Cortex of kidney (tissue), 1 donor: Measurements from ENCODE around the gene BLOC1S1.
"Not testable (repeated sequence)": the region's sequence is repeated elsewhere in the genome, so short reads cannot be mapped to it uniquely, and the experiment has no call there.

Experiments used
- DNase-seq: peaks from one replicate; lab custom pipeline; 2025; lab: John Stamatoyannopoulos, UW

BLOC1S1 gene

DNA sequence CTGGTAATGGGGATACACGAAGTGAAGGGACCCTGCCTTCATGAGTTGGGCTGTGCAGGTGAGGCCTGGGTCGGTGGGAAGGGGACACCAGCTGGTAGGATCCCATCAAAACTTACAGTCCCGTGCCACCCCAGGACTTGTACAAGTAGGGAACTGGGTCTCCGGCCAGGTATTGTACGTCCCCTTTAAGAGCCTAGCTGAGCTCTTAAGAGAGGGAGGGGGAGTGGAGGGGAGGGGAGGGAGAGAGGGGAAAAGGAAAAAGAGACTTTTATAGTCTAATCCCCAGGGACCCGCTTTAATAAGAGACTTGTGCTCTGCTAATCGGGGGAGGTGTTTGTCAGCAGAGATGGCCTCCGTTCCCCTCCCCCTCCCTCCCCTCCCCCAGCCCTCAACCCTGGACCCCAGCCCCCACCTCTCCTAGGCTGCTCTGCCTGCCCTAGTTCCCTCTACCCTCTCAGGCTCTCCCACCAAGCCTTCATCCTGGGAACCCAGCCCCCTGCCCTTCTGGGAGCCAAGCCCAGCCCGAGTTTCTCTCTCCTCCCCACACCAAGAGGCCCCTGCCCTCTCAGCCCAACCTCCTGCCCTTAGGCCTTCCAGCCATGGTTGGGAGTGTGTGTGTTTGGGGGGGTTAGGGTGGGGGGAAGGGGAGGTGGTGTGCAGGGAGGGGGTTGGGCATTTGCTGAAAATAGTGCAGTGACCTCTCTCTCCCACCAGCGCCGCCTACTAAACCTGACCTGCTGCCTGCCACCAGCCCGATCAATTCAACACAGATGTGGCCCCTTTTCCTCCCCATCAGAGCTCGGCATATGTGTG, 29.7 kb downstream of the BLOC1S1 start:
- no peak for DNase-seq

DNA sequence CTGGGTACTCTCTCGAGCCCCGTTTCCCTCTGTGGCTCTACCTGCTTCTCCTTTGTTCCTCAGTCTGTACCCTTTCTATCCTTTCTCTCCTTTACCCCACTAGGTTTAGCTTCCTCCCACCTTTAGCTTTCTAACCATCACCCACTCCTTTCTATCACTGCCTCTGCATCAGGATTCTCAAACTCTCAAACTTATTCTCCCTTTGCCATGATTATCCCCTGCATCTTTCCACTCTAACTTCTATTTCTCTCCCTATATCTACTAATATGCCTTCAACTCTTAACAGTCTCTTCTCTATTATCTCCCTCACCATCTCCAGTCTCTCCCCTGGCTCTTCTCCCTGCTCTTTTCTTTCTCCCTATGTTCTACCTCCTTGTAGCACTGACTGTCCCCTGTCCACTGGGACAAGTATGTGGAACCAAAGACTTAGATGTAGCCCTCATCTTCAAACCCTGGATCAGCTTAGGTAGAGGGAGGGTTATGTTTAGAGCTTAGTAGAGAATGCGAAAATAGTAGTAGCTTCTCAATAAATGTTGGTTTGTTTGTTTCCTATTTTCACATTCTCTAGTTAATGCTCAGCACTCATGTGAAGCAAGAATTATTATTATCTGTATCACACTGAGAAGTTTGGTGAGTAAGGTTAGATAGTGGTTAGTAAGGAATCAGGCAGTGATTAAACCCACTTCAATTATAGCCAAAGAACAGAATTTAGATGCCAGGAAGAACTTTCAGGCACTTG, 30.5 kb downstream of the BLOC1S1 start:
- no peak for DNase-seq

DNA sequence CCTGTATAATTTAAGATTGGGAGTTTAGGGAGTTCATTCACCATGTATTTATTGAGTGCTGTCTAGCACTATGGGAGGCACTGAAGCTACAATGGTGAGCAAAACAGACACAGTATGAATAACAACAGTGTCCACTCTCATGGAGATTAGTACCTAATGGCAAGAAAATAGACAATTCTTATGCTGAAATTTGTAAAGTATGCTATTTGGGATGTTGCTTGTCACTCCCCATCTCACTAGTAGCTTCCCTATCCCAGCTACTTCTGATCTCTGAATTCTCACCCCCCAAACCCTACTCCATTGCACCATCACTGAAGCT, 31.0 kb downstream of the BLOC1S1 start:
- no peak for DNase-seq

DNA sequence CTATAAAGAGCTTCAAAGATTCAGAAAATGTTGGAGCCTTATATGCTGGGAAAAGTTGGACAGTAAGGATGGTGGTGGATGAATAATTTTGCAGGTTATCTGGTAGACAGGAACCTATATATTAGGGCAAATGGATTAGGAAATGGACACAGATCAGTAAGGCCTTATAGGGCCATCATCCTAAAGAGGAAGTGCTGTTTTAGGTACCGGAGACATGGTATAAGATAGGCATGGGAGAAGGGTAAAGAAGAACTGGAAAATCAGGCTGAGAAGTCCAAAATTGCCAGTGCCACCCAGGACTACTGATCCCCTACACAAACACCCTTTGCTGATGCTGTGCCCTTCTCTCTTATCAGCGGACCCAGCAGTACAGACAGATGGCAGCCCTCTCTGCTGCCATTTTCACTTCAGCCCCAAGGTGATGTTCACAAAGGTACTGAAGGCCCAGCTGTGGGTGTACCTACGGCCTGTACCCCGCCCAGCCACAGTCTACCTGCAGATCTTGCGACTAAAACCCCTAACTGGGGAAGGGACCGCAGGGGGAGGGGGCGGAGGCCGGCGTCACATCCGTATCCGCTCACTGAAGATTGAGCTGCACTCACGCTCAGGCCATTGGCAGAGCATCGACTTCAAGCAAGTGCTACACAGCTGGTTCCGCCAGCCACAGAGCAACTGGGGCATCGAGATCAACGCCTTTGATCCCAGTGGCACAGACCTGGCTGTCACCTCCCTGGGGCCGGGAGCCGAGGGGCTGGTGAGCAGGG, 32.6 kb downstream of the BLOC1S1 start:
- DNase-seq = no peak

DNA sequence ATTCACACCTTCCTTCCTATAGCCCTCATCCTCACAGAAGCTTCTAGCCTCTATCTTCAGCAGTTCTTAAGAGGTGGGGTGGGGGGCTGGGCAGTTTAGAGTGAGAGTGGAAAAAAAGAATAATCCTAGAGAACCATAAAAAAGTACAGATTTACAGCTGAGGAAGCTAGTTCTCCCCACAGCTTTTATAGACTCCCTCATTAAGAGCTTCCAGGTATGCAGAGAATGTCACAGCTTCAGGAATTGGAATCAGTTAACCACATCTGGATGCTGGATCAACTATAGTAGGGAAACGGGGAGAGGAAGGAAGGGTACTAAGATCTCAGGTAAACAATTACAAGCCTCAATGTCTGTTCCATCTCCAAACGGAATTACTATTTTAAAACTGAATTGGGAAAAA, 39.4 kb downstream of the BLOC1S1 start:
- DNase-seq = no peak

DNA sequence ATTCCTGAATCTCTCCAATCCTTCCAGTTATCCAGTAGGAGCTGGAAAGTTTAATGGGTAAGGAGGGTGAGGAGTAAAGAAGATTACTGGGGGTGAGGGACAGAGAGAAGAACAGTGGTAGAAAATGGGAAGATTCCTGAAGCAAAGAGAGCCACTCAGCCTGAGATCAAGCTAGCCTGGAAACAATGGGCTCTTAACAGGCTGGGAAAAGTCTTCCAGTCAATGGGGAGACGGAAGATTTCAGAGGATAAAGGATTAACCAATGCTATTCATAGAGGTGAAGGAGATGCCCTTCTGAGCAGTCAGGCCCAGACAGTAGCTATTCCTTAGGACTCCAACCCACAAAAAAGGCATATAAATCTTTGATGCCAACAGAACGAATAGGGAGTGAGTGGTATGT, 41.9 kb downstream of the BLOC1S1 start:
- DNase-seq = no peak

DNA sequence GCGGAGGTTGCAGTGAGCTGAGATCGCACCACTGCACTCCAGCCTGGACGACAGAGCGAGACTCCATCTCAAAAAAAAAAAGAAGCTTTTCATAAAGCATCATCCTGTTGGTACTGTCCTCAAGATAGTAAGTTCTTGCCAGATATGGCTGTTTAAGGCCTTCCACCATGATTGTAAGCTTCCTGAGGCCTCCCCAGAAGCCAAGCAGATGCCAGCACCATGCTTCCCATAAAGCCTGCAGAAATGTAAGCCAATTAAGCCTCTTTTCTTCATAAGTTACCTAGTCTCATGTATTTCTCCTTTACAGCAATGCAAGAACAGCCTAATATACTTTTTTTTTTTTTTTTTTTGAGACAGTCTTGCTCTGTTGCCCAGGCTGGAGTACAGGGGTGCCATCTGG, 42.7 kb downstream of the BLOC1S1 start:
- DNase-seq = not testable (repeated sequence)

DNA sequence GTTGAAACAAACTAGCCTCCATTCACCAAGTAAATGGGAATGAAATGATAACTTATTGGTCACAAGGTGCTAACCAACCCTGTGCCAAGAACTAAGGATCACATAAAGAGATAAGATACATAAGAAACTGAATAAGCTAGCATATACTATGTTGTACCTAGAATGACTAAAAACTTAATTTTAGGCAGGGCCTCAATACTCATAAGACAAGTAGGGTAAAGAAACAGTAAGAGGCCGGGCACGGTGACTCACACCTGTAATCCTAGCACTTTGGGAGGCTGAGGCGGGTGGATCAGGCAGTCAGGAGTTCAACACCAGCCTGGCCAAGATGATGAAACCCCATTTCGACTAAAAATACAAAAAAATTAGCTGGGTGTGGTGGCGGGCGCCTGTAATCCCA, 44.8 kb downstream of the BLOC1S1 start:
- no peak for DNase-seq

DNA sequence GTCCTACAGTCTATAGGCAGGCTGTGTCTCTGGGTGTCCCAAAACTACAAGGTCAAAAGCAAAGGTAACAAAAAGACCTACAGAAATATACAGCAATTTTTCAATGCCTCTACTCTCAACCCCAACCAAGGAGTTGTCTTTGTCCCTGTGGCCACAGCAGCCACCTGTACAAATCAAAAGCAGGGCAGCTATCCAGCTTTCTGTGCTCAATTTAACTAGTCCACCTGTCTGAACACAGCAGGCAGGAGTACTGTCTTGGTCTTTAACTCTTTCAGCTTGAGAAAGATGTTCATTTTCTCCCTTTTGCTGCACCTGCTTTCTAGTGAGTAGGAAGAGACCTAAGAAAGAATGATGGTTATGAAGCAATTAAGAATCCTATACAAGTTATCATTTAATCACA, 46.8 kb downstream of the BLOC1S1 start:
- no peak for DNase-seq

DNA sequence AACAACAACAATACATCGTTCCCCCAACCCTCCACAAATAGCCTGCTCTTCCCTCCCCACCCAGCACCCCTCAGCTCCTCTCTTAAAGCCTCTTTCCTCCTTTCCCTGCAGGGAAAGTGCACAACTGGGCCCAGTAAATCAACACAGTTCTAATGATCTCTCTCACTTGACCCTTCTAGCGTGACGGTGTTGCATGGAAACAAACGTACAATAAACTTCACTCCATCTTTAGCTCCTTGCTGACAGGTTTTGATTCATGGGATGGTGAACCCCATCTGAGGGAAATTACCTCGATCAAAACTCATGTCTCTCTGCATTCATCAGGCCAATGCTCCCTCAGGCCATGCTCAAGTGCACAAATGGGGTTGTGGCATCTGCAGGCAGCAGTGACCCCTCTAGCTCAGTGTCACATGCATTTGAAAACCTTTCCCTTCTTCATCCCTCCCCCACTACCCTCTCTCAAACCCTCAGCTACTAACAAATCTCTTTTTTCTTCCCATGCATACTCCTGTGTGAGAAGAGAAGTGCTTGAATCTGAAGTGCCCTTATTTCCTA, 50.0 kb downstream of the BLOC1S1 start:
- no peak for DNase-seq

DNA sequence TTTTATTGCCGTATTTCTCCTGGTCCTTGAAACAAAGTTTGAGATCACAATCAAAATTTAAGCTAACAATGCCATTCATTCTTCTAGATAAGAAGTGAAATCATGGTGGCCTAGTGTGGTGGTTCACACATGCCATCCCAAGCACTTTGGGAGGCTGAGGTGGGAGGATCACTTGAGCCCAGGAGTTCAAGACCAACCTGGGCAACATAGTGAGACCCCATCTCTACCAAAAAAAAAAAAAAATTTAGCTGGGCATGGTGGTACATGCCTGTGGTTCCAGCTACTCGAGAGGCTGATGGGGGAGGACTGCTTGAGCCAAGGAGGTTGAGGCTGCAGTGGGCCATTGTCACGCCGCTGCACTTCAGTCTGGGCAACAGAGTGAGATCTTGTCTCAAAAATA, 51.3 kb downstream of the BLOC1S1 start:
- DNase-seq = no peak
